ENCODE measurements around the gene MELTF.
"Not testable (repeated sequence)": the region's sequence is repeated elsewhere in the genome, so short reads cannot be mapped to it uniquely, and the experiment has no call there.

Gene MELTF

GRCh38 chr3:197029511-197030167 is at the start of gene MELTF:
MELTF (minus strand) TSS chr3:197029817; CDS start chr3:197029702, 115 bp downstream.
- no peak for DNase-seq (ENCODE audit: low read depth)
- TF ChIP-seq, protein P1, sequence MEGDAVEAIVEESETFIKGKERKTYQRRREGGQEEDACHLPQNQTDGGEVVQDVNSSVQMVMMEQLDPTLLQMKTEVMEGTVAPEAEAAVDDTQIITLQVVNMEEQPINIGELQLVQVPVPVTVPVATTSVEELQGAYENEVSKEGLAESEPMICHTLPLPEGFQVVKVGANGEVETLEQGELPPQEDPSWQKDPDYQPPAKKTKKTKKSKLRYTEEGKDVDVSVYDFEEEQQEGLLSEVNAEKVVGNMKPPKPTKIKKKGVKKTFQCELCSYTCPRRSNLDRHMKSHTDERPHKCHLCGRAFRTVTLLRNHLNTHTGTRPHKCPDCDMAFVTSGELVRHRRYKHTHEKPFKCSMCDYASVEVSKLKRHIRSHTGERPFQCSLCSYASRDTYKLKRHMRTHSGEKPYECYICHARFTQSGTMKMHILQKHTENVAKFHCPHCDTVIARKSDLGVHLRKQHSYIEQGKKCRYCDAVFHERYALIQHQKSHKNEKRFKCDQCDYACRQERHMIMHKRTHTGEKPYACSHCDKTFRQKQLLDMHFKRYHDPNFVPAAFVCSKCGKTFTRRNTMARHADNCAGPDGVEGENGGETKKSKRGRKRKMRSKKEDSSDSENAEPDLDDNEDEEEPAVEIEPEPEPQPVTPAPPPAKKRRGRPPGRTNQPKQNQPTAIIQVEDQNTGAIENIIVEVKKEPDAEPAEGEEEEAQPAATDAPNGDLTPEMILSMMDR (IDR thresholded peaks at IDR 0.05; ENCODE audit: low read depth, low read length, missing control alignments): peak; percentile 76
- H3K4me3 ChIP-seq (ENCODE audit: low read depth, low read length): peak within 1 kb of the TSS; percentile 86

DNA sequence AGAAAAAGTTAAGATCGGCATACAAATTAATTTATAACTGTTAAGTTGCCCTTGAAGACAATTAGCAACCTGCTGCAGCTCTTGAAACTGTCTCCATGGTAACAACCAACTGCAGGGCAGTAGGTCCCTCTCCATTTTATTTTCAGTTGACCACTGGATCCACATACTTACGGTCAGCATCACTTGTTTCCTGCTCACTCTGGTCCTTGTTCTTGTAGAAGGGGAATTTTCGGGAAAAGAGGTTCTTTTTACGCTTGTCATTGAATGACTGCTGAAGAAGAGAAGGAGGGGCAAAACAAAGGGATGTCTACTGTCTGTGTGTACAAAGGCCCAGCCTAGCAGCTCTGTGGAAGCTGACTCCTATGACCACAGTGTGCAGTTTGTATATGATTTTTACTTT is 46.8 kb upstream of the MELTF start:
- H3K4me3 ChIP-seq (ENCODE audit: low read depth, low read length): no peak overlapping the region
- TF ChIP-seq, protein P1 (IDR thresholded peaks at IDR 0.05; ENCODE audit: low read depth, low read length, missing control alignments): no peak
- no peak for DNase-seq (ENCODE audit: low read depth)

GRCh38 chr3:197068077-197068476 is 38.5 kb upstream of the MELTF start:
- no peak for DNase-seq (ENCODE audit: low read depth)
- TF ChIP-seq, protein P1 (IDR thresholded peaks at IDR 0.05; ENCODE audit: low read depth, low read length, missing control alignments): no peak
- no peak overlapping the region for H3K4me3 ChIP-seq (ENCODE audit: low read depth, low read length)

GRCh38 chr3:197064771-197065170 is 35.2 kb upstream of the MELTF start:
- no peak for DNase-seq (ENCODE audit: low read depth)
- no peak overlapping the region for H3K4me3 ChIP-seq (ENCODE audit: low read depth, low read length)
- TF ChIP-seq, protein P1 (IDR thresholded peaks at IDR 0.05; ENCODE audit: low read depth, low read length, missing control alignments): no peak

DNA sequence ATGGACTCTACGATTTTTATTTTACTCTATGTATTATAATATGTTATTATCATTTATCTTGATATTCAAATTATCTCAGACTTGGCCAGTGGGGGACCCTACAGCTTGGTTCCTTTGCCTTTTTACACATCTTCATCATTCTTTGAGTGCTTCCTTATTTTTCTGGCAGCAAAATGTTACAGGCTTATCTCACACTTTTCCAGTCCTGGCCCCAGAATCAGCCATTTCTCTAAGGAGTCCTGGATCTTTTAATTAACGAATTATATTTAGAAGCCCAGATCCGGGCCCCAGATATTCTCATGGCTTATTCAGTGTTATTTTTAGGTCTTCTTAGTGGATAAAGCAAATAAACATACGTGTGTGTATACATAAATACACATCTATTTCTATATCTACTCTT is 32.8 kb upstream of the MELTF start:
- TF ChIP-seq, protein P1 (IDR thresholded peaks at IDR 0.05; ENCODE audit: low read depth, low read length, missing control alignments): no peak
- no peak for DNase-seq (ENCODE audit: low read depth)
- H3K4me3 ChIP-seq (ENCODE audit: low read depth, low read length): no peak overlapping the region

- DNase-seq (ENCODE audit: low read depth); H3K4me3 ChIP-seq (ENCODE audit: low read depth, low read length): not testable (repeated sequence)
These were observed 22.0 kb upstream of the MELTF start for GRCh38 chr3:197051637-197052036.

GRCh38 chr3:197050511-197050910 is 20.9 kb upstream of the MELTF start:
- no peak overlapping the region for H3K4me3 ChIP-seq (ENCODE audit: low read depth, low read length)
- TF ChIP-seq, protein P1 (IDR thresholded peaks at IDR 0.05; ENCODE audit: low read depth, low read length, missing control alignments): no peak
- peak; percentile 37 for DNase-seq (ENCODE audit: low read depth)

Measured in GM12864 (cell line).